ENCODE measurements around the gene DIP2C. TPM values are rescaled to one million over a fixed set of nuclear protein-coding genes. Genes with fewer than 3 reads are reported as not detected.

DIP2C gene
- total RNA-seq, 1 donor from 2014 or later, result 11.4 TPM

GRCh38 chr10:521261-522250, 167.9 kb downstream of the DIP2C start:
- TF ChIP-seq CTCF (conservative IDR thresholded peaks at IDR 0.05; ENCODE audit: low read depth, low read length), result no peak
- DNase-seq (ENCODE audit: low read depth), result no peak

GRCh38 chr10:520402-520787, 169.1 kb downstream of the DIP2C start:
- no peak overlapping the region for H3K4me3 ChIP-seq (ENCODE audit: low read depth, low read length)
- no peak for TF ChIP-seq CTCF (conservative IDR thresholded peaks at IDR 0.05; ENCODE audit: low read depth, low read length)
- DNase-seq (ENCODE audit: low read depth), result no peak

More at GRCh38 chr10:521261-522250, 167.9 kb downstream of the DIP2C start:
- H3K4me3 ChIP-seq (ENCODE audit: low read depth, low read length), result no peak overlapping the region

- H3K4me3 ChIP-seq (ENCODE audit: low read depth, low read length), result no peak overlapping the region
- TF ChIP-seq CTCF (conservative IDR thresholded peaks at IDR 0.05; ENCODE audit: low read depth, low read length), result no peak
- no peak for DNase-seq (ENCODE audit: low read depth)
These were observed 169.6 kb downstream of the DIP2C start for GRCh38 chr10:519716-520401.

GRCh38 chr10:519055-519715, 170.3 kb downstream of the DIP2C start:
- no peak for DNase-seq (ENCODE audit: low read depth)
- H3K4me3 ChIP-seq (ENCODE audit: low read depth, low read length), result no peak overlapping the region
- no peak for TF ChIP-seq CTCF (conservative IDR thresholded peaks at IDR 0.05; ENCODE audit: low read depth, low read length)

- DNase-seq (ENCODE audit: low read depth), result no peak
- no peak for TF ChIP-seq CTCF (conservative IDR thresholded peaks at IDR 0.05; ENCODE audit: low read depth, low read length)
- no peak overlapping the region for H3K4me3 ChIP-seq (ENCODE audit: low read depth, low read length)
These were observed 171.5 kb downstream of the DIP2C start for GRCh38 chr10:517872-518475.

- no peak for TF ChIP-seq CTCF (conservative IDR thresholded peaks at IDR 0.05; ENCODE audit: low read depth, low read length)
- no peak for DNase-seq (ENCODE audit: low read depth)
- H3K4me3 ChIP-seq (ENCODE audit: low read depth, low read length), result no peak overlapping the region
These were observed 172.1 kb downstream of the DIP2C start for GRCh38 chr10:517241-517830.
